Mesothelial cell of epicardium (in vitro differentiated cells): ENCODE data around the gene DPP8. TPM values are rescaled to one million over a fixed set of nuclear protein-coding genes. Genes with fewer than 3 reads are reported as not detected.
A peak's percentile ranks its signal among the peaks of the same experiment; 100 is the strongest.

Experiments used
- DNase-seq, 2 experiments: peaks; one replicate each; pipeline ENCODE4 v3.0.0; 2021; ENCODE audit warnings: low spot score in 2 of 2; ENCODE audit not compliant: unreplicated experiment in 2 of 2
- H3K27ac Mint-ChIP-seq: 2 replicates; pipeline ENCODE4 v1.8.0; 2021; ENCODE audit warnings: mixed read lengths
- H3K27me3 Mint-ChIP-seq: 2 replicates; pipeline ENCODE4 v1.8.0; 2021; ENCODE audit warnings: low read depth, mixed read lengths
- H3K36me3 Mint-ChIP-seq: 2 replicates; pipeline ENCODE4 v1.8.0; 2021; ENCODE audit warnings: mixed read lengths
- H3K4me1 Mint-ChIP-seq: 2 replicates; pipeline ENCODE4 v1.8.0; 2021; ENCODE audit warnings: mixed read lengths
- H3K4me3 Mint-ChIP-seq: 2 replicates; pipeline ENCODE4 v1.8.0; 2021; ENCODE audit warnings: mild to moderate bottlenecking, moderate library complexity, mixed read lengths
- H3K9me3 Mint-ChIP-seq: 2 replicates; pipeline ENCODE4 v1.8.0; 2021; ENCODE audit warnings: mixed read lengths
- CTCF ChIP-seq: fragments of 200-600 bp; sonication (generic); IDR thresholded peaks from one replicate; pipeline ENCODE4 v1.5.0; 2021; ENCODE audit warnings: antibody characterized with exemption; ENCODE audit not compliant: unreplicated experiment
- total RNA-seq: library from RNA; stranded (reverse); gene quantifications from 3 replicates; pipeline ENCODE4 v1.2.1, GENCODE V29; 2021

DPP8 gene
- total RNA-seq, 1 donor from 2014 or later = 31.5 TPM

GRCh38 chr15:65396283-65396964 is 121.1 kb downstream of the DPP8 start:
- Mint-ChIP-seq H3K4me1 (peaks cover 17% of the 10 kb centered on the region), H3K27ac (no peak overlapping the region), H3K9me3 (no peaks in the 10 kb centered on the region), H3K27me3 (peaks cover 65% of the 10 kb centered on the region), H3K4me3 (peak overlapping the region; percentile 40), H3K36me3 (peaks cover 2% of the 10 kb centered on the region)
- no peak for DNase-seq
- TF ChIP-seq CTCF = no peak

GRCh38 chr15:65395567-65396202 is 121.8 kb downstream of the DPP8 start:
- DNase-seq = no peak
- Mint-ChIP-seq H3K36me3 (peaks cover 2% of the 10 kb centered on the region), H3K4me3 (no peak overlapping the region), H3K27me3 (peaks cover 65% of the 10 kb centered on the region), H3K4me1 (peaks cover 10% of the 10 kb centered on the region), H3K27ac (no peak overlapping the region), H3K9me3 (no peaks in the 10 kb centered on the region)
- TF ChIP-seq CTCF = no peak

GRCh38 chr15:65394936-65395335 is 122.6 kb downstream of the DPP8 start:
- no peak for TF ChIP-seq CTCF
- DNase-seq = no peak

GRCh38 chr15:65394280-65394789 is 123.2 kb downstream of the DPP8 start:
- peaks cover 57% of the 10 kb centered on the region for H3K27me3 Mint-ChIP-seq
- no peaks in the 10 kb centered on the region for H3K9me3 Mint-ChIP-seq
- no peak overlapping the region for H3K4me3 Mint-ChIP-seq

More at GRCh38 chr15:65394936-65395335, 122.6 kb downstream of the DPP8 start:
- Mint-ChIP-seq H3K27ac (no peak overlapping the region), H3K9me3 (no peaks in the 10 kb centered on the region), H3K27me3 (peaks cover 62% of the 10 kb centered on the region), H3K4me3 (no peak overlapping the region), H3K4me1 (peaks cover 10% of the 10 kb centered on the region), H3K36me3 (peaks cover 2% of the 10 kb centered on the region)

GRCh38 chr15:65393557-65393956 is 123.9 kb downstream of the DPP8 start:
- no peak for DNase-seq
- no peak for TF ChIP-seq CTCF
- Mint-ChIP-seq H3K36me3 (peaks cover 5% of the 10 kb centered on the region), H3K27ac (no peak overlapping the region), H3K27me3 (peaks cover 51% of the 10 kb centered on the region), H3K9me3 (no peaks in the 10 kb centered on the region), H3K4me3 (no peak overlapping the region), H3K4me1 (peaks cover 10% of the 10 kb centered on the region)

More at GRCh38 chr15:65394280-65394789, 123.2 kb downstream of the DPP8 start:
- H3K4me1 Mint-ChIP-seq = peaks cover 10% of the 10 kb centered on the region
- peaks cover 3% of the 10 kb centered on the region for H3K36me3 Mint-ChIP-seq
- no peak for DNase-seq
- no peak for TF ChIP-seq CTCF
- H3K27ac Mint-ChIP-seq = no peak overlapping the region
